Measurements from ENCODE around the gene LRTM2. TPM values are rescaled to one million over a fixed set of nuclear protein-coding genes. Genes with fewer than 3 reads are reported as not detected.

The LRTM2 gene
- total RNA-seq, 2 donors from 2014 or later, result not detected

GRCh38 chr12:1791104-1791841 lies 29.1 kb upstream of the LRTM2 start:
- Histone ChIP-seq H3K27me3 (replicated peaks; ENCODE audit: insufficient read depth) (no peaks in the 10 kb centered on the region), H3K27ac (no peak overlapping the region), H3K4me1 (ENCODE audit: control insufficient read depth in 1 of 2, low read depth in 2 of 2) (peaks cover 0 to 9% of the 10 kb centered on the region in 2 donors), H3K9me3 (no peaks in the 10 kb centered on the region), H3K36me3 (peaks cover under 1% of the 10 kb centered on the region), H3K4me3 (no peak overlapping the region)
- no peak for ATAC-seq (ENCODE audit: insufficient number of reproducible peaks, low FRiP score, low read depth)
- TF ChIP-seq CTCF (IDR thresholded peaks at IDR 0.05), result peak; percentile 78
- no peak for DNase-seq (ENCODE audit: low spot score)

- H3K36me3 ChIP-seq, result no peaks in the 10 kb centered on the region
- TF ChIP-seq CTCF (IDR thresholded peaks at IDR 0.05), result no peak
- H3K9me3 ChIP-seq, result no peaks in the 10 kb centered on the region
- H3K4me3 ChIP-seq, result no peak overlapping the region
- peaks cover 0 to 20% of the 10 kb centered on the region in 2 donors for H3K4me1 ChIP-seq (ENCODE audit: control insufficient read depth in 1 of 2, low read depth in 2 of 2)
- no peak overlapping the region for H3K27ac ChIP-seq
- H3K27me3 ChIP-seq (replicated peaks; ENCODE audit: insufficient read depth), result no peaks in the 10 kb centered on the region
- ATAC-seq (ENCODE audit: insufficient number of reproducible peaks, low FRiP score, low read depth) (no peak), DNase-seq (ENCODE audit: low spot score) (no peak)
These were observed 28.0 kb upstream of the LRTM2 start for GRCh38 chr12:1792406-1792805.

- Histone ChIP-seq H3K9me3 (no peaks in the 10 kb centered on the region), H3K36me3 (no peaks in the 10 kb centered on the region), H3K27me3 (replicated peaks; ENCODE audit: insufficient read depth) (no peaks in the 10 kb centered on the region), H3K27ac (no peak overlapping the region), H3K4me3 (no peak overlapping the region), H3K4me1 (ENCODE audit: control insufficient read depth in 1 of 2, low read depth in 2 of 2) (peaks cover 0 to 22% of the 10 kb centered on the region in 2 donors)
- no peak for TF ChIP-seq CTCF (IDR thresholded peaks at IDR 0.05)
- DNase-seq (ENCODE audit: low spot score), result no peak
- no peak for ATAC-seq (ENCODE audit: insufficient number of reproducible peaks, low FRiP score, low read depth)
These were observed 26.7 kb upstream of the LRTM2 start for GRCh38 chr12:1793426-1794210.

GRCh38 chr12:1794440-1795090 lies 25.8 kb upstream of the LRTM2 start:
- no peak for ATAC-seq (ENCODE audit: insufficient number of reproducible peaks, low FRiP score, low read depth)
- no peak overlapping the region for H3K27ac ChIP-seq

More at GRCh38 chr12:1794440-1795090, 25.8 kb upstream of the LRTM2 start:
- Histone ChIP-seq H3K27me3 (replicated peaks; ENCODE audit: insufficient read depth) (no peaks in the 10 kb centered on the region), H3K9me3 (no peaks in the 10 kb centered on the region), H3K4me1 (ENCODE audit: control insufficient read depth in 1 of 2, low read depth in 2 of 2) (peaks cover 0 to 22% of the 10 kb centered on the region in 2 donors), H3K36me3 (no peaks in the 10 kb centered on the region), H3K4me3 (no peak overlapping the region)
- no peak for DNase-seq (ENCODE audit: low spot score)
- TF ChIP-seq CTCF (IDR thresholded peaks at IDR 0.05), result no peak

Measured in thoracic aorta (tissue), 2 donors.